ENCODE data around the gene ANKFN1. TPM values are rescaled to one million over a fixed set of nuclear protein-coding genes. Genes with fewer than 3 reads are reported as not detected.
A peak's percentile ranks its signal among the peaks of the same experiment; 100 is the strongest.

The ANKFN1 gene
- total RNA-seq, 1 donor from 2014 or later: not detected

- H4K20me1 ChIP-seq (ENCODE audit: insufficient read depth, low read length): no peaks in the 10 kb centered on the region
- H3K27ac ChIP-seq (ENCODE audit: low read depth, low read length): no peak overlapping the region
- no peak for FAIRE-seq
Observed at GRCh38 chr17:56432443-56432842, 279.2 kb downstream of the ANKFN1 start.

GRCh38 chr17:56434610-56435009 lies 281.3 kb downstream of the ANKFN1 start:
- Histone ChIP-seq H3K4me3 (ENCODE audit: insufficient read depth, low read depth, low read length) (no peak overlapping the region), H3K4me2 (ENCODE audit: low read length) (no peak overlapping the region), H3K27me3 (ENCODE audit: insufficient read depth, low read length) (no peaks in the 10 kb centered on the region), H3K79me2 (ENCODE audit: insufficient read depth, low read length) (no peaks in the 10 kb centered on the region), H3K4me1 (ENCODE audit: insufficient read depth, low read length) (no peaks in the 10 kb centered on the region), H2AFZ (ENCODE audit: low read depth, low read length) (no peak overlapping the region), H3K27ac (ENCODE audit: low read depth, low read length) (no peak overlapping the region), H3K9ac (ENCODE audit: low read length) (no peak overlapping the region), H3K9me3 (ENCODE audit: insufficient read depth, low read depth, low read length) (no peaks in the 10 kb centered on the region), H4K20me1 (ENCODE audit: insufficient read depth, low read length) (no peaks in the 10 kb centered on the region), H3K36me3 (ENCODE audit: insufficient read depth, low read length) (no peaks in the 10 kb centered on the region)
- Mint-ChIP-seq H3K27me3 (ENCODE audit: low read depth, unreplicated experiment) (no peaks in the 10 kb centered on the region), H3K4me1 (ENCODE audit: low read depth, unreplicated experiment) (peaks cover 8% of the 10 kb centered on the region), H3K4me3 (ENCODE audit: unreplicated experiment) (no peak overlapping the region), H3K27ac (ENCODE audit: unreplicated experiment) (no peak overlapping the region), H3K9me3 (ENCODE audit: unreplicated experiment) (no peaks in the 10 kb centered on the region), H3K36me3 (ENCODE audit: low read depth, unreplicated experiment) (no peaks in the 10 kb centered on the region)
- no peak for TF ChIP-seq EZH2 (IDR thresholded peaks at IDR 0.05; ENCODE audit: insufficient read depth, low read length)
- no peak for TF ChIP-seq CTCF (IDR thresholded peaks at IDR 0.05; ENCODE audit: insufficient read depth, low read depth, low read length)
- FAIRE-seq (peak; percentile 54), DNase-seq (ENCODE audit: low read depth) (no peak)

More at GRCh38 chr17:56432443-56432842, 279.2 kb downstream of the ANKFN1 start:
- Mint-ChIP-seq H3K4me1 (ENCODE audit: low read depth, unreplicated experiment) (peaks cover 8% of the 10 kb centered on the region), H3K27me3 (ENCODE audit: low read depth, unreplicated experiment) (no peaks in the 10 kb centered on the region), H3K36me3 (ENCODE audit: low read depth, unreplicated experiment) (no peaks in the 10 kb centered on the region), H3K27ac (ENCODE audit: unreplicated experiment) (no peak overlapping the region), H3K9me3 (ENCODE audit: unreplicated experiment) (no peaks in the 10 kb centered on the region), H3K4me3 (ENCODE audit: unreplicated experiment) (no peak overlapping the region)
- Histone ChIP-seq H3K36me3 (ENCODE audit: insufficient read depth, low read length) (no peaks in the 10 kb centered on the region), H3K27me3 (ENCODE audit: insufficient read depth, low read length) (no peaks in the 10 kb centered on the region), H2AFZ (ENCODE audit: low read depth, low read length) (no peak overlapping the region), H3K4me3 (ENCODE audit: insufficient read depth, low read depth, low read length) (no peak overlapping the region), H3K4me1 (ENCODE audit: insufficient read depth, low read length) (no peaks in the 10 kb centered on the region), H3K9ac (ENCODE audit: low read length) (no peak overlapping the region), H3K79me2 (ENCODE audit: insufficient read depth, low read length) (no peaks in the 10 kb centered on the region), H3K4me2 (ENCODE audit: low read length) (no peak overlapping the region), H3K9me3 (ENCODE audit: insufficient read depth, low read depth, low read length) (no peaks in the 10 kb centered on the region)
- TF ChIP-seq CTCF (IDR thresholded peaks at IDR 0.05; ENCODE audit: insufficient read depth, low read depth, low read length): no peak
- no peak for DNase-seq (ENCODE audit: low read depth)

- DNase-seq (ENCODE audit: low read depth) (no peak), FAIRE-seq (no peak)
- Mint-ChIP-seq H3K27me3 (ENCODE audit: low read depth, unreplicated experiment) (no peaks in the 10 kb centered on the region), H3K4me1 (ENCODE audit: low read depth, unreplicated experiment) (peaks cover 17% of the 10 kb centered on the region), H3K27ac (ENCODE audit: unreplicated experiment) (no peak overlapping the region), H3K9me3 (ENCODE audit: unreplicated experiment) (no peaks in the 10 kb centered on the region), H3K36me3 (ENCODE audit: low read depth, unreplicated experiment) (no peaks in the 10 kb centered on the region), H3K4me3 (ENCODE audit: unreplicated experiment) (no peak overlapping the region)
- H2AFZ ChIP-seq (ENCODE audit: low read depth, low read length): no peak overlapping the region
- H3K9ac ChIP-seq (ENCODE audit: low read length): no peak overlapping the region
- no peaks in the 10 kb centered on the region for H3K79me2 ChIP-seq (ENCODE audit: insufficient read depth, low read length)
- H3K27me3 ChIP-seq (ENCODE audit: insufficient read depth, low read length): no peaks in the 10 kb centered on the region
- H3K4me3 ChIP-seq (ENCODE audit: insufficient read depth, low read depth, low read length): no peak overlapping the region
- no peak overlapping the region for H3K27ac ChIP-seq (ENCODE audit: low read depth, low read length)
- H3K4me1 ChIP-seq (ENCODE audit: insufficient read depth, low read length): no peaks in the 10 kb centered on the region
- H3K4me2 ChIP-seq (ENCODE audit: low read length): no peak overlapping the region
- H3K36me3 ChIP-seq (ENCODE audit: insufficient read depth, low read length): no peaks in the 10 kb centered on the region
- TF ChIP-seq CTCF (IDR thresholded peaks at IDR 0.05; ENCODE audit: insufficient read depth, low read depth, low read length) (no peak), EZH2 (IDR thresholded peaks at IDR 0.05; ENCODE audit: insufficient read depth, low read length) (no peak)
- H4K20me1 ChIP-seq (ENCODE audit: insufficient read depth, low read length): no peaks in the 10 kb centered on the region
- no peaks in the 10 kb centered on the region for H3K9me3 ChIP-seq (ENCODE audit: insufficient read depth, low read depth, low read length)
Observed at GRCh38 chr17:56436142-56436541, 282.9 kb downstream of the ANKFN1 start.
